ENCODE measurements around the gene ADCYAP1R1. TPM values are rescaled to one million over a fixed set of nuclear protein-coding genes. Genes with fewer than 3 reads are reported as not detected.

The ADCYAP1R1 gene
- total RNA-seq, 1 experiment from 2014 or later, result 8.9 TPM

- WGBS (ENCODE audit: extremely low coverage, insufficient read length, low lambda C conversion rate), result no CpG with 5 or more reads among the region's 7 CpGs
- H4K91ac ChIP-seq (ENCODE audit: insufficient read length, low read depth, low read length), result no peak overlapping the region
- H3K9me3 ChIP-seq (ENCODE audit: control insufficient read depth, low read depth, low read length), result no peaks in the 10 kb centered on the region
- no peak overlapping the region for H2BK5ac ChIP-seq (ENCODE audit: insufficient read length, low read length)
- peaks cover 11% of the 10 kb centered on the region for H3K27me3 Mint-ChIP-seq (ENCODE audit: low read depth)
- H3K4me1 Mint-ChIP-seq, result peaks cover 1 to 5% of the 10 kb centered on the region in 2 experiments; a peak in 2 of 4 replicates
- no peaks in the 10 kb centered on the region for H3K79me1 ChIP-seq (ENCODE audit: insufficient read depth, low read depth, low read length, poor library complexity, severe bottlenecking)
- H3K9me3 Mint-ChIP-seq, result no peaks in the 10 kb centered on the region
- no peaks in the 10 kb centered on the region for H3K23me2 ChIP-seq (ENCODE audit: insufficient read length, low read depth, low read length, poor library complexity, severe bottlenecking)
- H3K27ac Mint-ChIP-seq, result no peak overlapping the region; a peak in 1 of 7 replicates
- no peak overlapping the region for H3K4me3 Mint-ChIP-seq
- H2BK15ac ChIP-seq (ENCODE audit: low read depth, low read length), result no peak overlapping the region
- no peak for TF ChIP-seq CTCF (conservative IDR thresholded peaks at IDR 0.05)
- H4K20me1 ChIP-seq (ENCODE audit: control insufficient read depth, insufficient read depth, insufficient read length), result no peaks in the 10 kb centered on the region
- no peak overlapping the region for H3T11ph ChIP-seq (ENCODE audit: low read length)
- DNase-seq, result no peak
- H3K23ac ChIP-seq (ENCODE audit: insufficient read length, low read depth, low read length), result no peak overlapping the region
- H3K36me3 Mint-ChIP-seq (ENCODE audit: insufficient read depth in 1 of 3, low read depth in 3 of 3), result no peaks in the 10 kb centered on the region; a peak in 1 of 7 replicates
- H4K5ac ChIP-seq (ENCODE audit: insufficient read length, low read depth, low read length), result no peak overlapping the region
- H3K4ac ChIP-seq (ENCODE audit: low read depth, low read length), result no peak overlapping the region
- H4K8ac ChIP-seq (replicated peaks; ENCODE audit: insufficient read length, low read depth, low read length), result no peak overlapping the region
- H3K27ac ChIP-seq (ENCODE audit: insufficient read length, low read depth, low read length), result no peak overlapping the region
- H2AK5ac ChIP-seq (ENCODE audit: insufficient read length, low read length), result no peak overlapping the region
- H2BK20ac ChIP-seq (ENCODE audit: low read depth, low read length, poor library complexity, severe bottlenecking), result no peak overlapping the region
- H3K9ac ChIP-seq (ENCODE audit: extremely low read depth, insufficient read length, low read length), result no peak overlapping the region
- no peak overlapping the region for H2BK12ac ChIP-seq (ENCODE audit: insufficient read length, low read depth, low read length)
- H3K79me2 ChIP-seq (ENCODE audit: insufficient read depth, low read length), result no peaks in the 10 kb centered on the region
- no peak overlapping the region for H2AFZ ChIP-seq (ENCODE audit: low read length)
- H3K4me1 ChIP-seq (ENCODE audit: insufficient read depth, low read length), result no peaks in the 10 kb centered on the region
- no peak overlapping the region for H3K18ac ChIP-seq (ENCODE audit: insufficient read length, low read depth, low read length)
- H3K27me3 ChIP-seq (ENCODE audit: insufficient read depth, low read length), result no peaks in the 10 kb centered on the region
- H2BK120ac ChIP-seq (ENCODE audit: low read depth, low read length, poor library complexity, severe bottlenecking), result no peak overlapping the region
- no peak overlapping the region for H3K4me2 ChIP-seq (ENCODE audit: insufficient read depth, insufficient read length, low read length)
- H3K14ac ChIP-seq (ENCODE audit: insufficient read depth, low read length), result no peak overlapping the region
- no peak overlapping the region for H3K56ac ChIP-seq (ENCODE audit: insufficient read length, low read depth, low read length)
Observed at GRCh38 chr7:31110331-31111108, 58.4 kb downstream of the ADCYAP1R1 start.
